H1 (cell line): ENCODE results near the gene TWIST2. TPM values are rescaled to one million over a fixed set of nuclear protein-coding genes. Genes with fewer than 3 reads are reported as not detected.

Experiments used
- CTCF ChIA-PET: fragments of 300-600 bp; sonication (Branson Sonifier 250); formaldehyde crosslinking; loops from one replicate; lab custom pipeline; 2021; ENCODE audit not compliant: partially characterized antibody; lab: Charles Lee
- POLR2A ChIA-PET: fragments of 300-600 bp; sonication (Branson Sonifier 250); formaldehyde crosslinking; loops from one replicate; lab custom pipeline; 2021; ENCODE audit warnings: inconsistent platforms; ENCODE audit not compliant: partially characterized antibody; lab: Charles Lee
- DNase-seq, 2 experiments: peaks; one replicate each; pipeline versions ENCODE4 v3.0.0 to v3.0.0-alpha.2; 2010 to 2022; ENCODE audit warnings: low spot score in 2 of 2, low read depth in 1 of 2, mixed read lengths in 1 of 2
- FAIRE-seq: peaks from 2 replicates; lab custom pipeline; 2011; peaks lifted over from hg19 to GRCh38; lab: Jason Lieb, UNC
- H2AFZ ChIP-seq: 2 replicates; pipeline ENCODE4 v1.8.1; 2012; ENCODE audit warnings: low read length, inconsistent platforms
- H2AK5ac ChIP-seq: 2 replicates; pipeline ENCODE4 v1.6.1; 2013; ENCODE audit warnings: low read depth, low read length
- H2BK120ac ChIP-seq: replicated peaks from 2 replicates; pipeline ENCODE3; 2013; ENCODE audit warnings: low read depth, low read length, inconsistent platforms
- H2BK12ac ChIP-seq: 2 replicates; pipeline ENCODE4 v1.6.1; 2013; ENCODE audit warnings: low read depth, low read length
- H2BK15ac ChIP-seq: 2 replicates; pipeline ENCODE4 v1.6.1; 2013; ENCODE audit warnings: low read length
- H2BK20ac ChIP-seq: 2 replicates; pipeline ENCODE4 v1.6.1; 2013; ENCODE audit warnings: low read length
- H2BK5ac ChIP-seq: 2 replicates; pipeline ENCODE4 v1.6.1; 2013; ENCODE audit warnings: low read depth, low read length
- H3K14ac ChIP-seq: 2 replicates; pipeline ENCODE4 v1.6.1; 2013; ENCODE audit warnings: inconsistent platforms; ENCODE audit not compliant: insufficient read length
- H3K18ac ChIP-seq: 2 replicates; pipeline ENCODE4 v1.6.1; 2013; ENCODE audit warnings: low read length; ENCODE audit errors: extremely low read depth
- H3K23ac ChIP-seq: 2 replicates; pipeline ENCODE4 v1.6.1; 2013; ENCODE audit warnings: inconsistent platforms; ENCODE audit not compliant: insufficient read length
- H3K23me2 ChIP-seq: 2 replicates; pipeline ENCODE4 v1.6.1; 2013; ENCODE audit warnings: low read depth, low read length
- H3K27ac ChIP-seq: 2 replicates; pipeline ENCODE4 v1.6.1; 2011; ENCODE audit warnings: low read depth, low read length, inconsistent platforms
- H3K27me3 ChIP-seq, 4 experiments: replicated peaks in 1 of 4; 1 replicate in 1 of 4; 2 replicates in 3 of 4; pipeline versions ENCODE4 v1.6.1 to v1.8.1; 2011 to 2013; ENCODE audit warnings: low read length in 3 of 4, mild to moderate bottlenecking in 3 of 4, inconsistent platforms in 2 of 4, mixed read lengths in 2 of 4, moderate library complexity in 1 of 4; ENCODE audit not compliant: control insufficient read depth in 3 of 4, insufficient read depth in 3 of 4; ENCODE audit errors: extremely low read depth in 1 of 4
- H3K36me3 ChIP-seq, 4 experiments: 2 replicates each; pipeline versions ENCODE4 v1.6.1 to v1.8.1; 2011 to 2013; ENCODE audit warnings: mild to moderate bottlenecking in 4 of 4, low read length in 3 of 4, moderate library complexity in 2 of 4, control low read depth in 1 of 4, inconsistent platforms in 1 of 4; ENCODE audit not compliant: insufficient read depth in 4 of 4, control insufficient read depth in 2 of 4
- H3K4ac ChIP-seq: replicated peaks from 2 replicates; pipeline ENCODE3; 2013; ENCODE audit warnings: low read length, low read depth, mixed read lengths, inconsistent platforms; ENCODE audit not compliant: insufficient read length
- H3K4me1 ChIP-seq, 4 experiments: replicated peaks in 1 of 4; 1 replicate in 1 of 4; 2 replicates in 3 of 4; pipeline versions ENCODE4 v1.6.1 to v1.8.1; 2011 to 2013; ENCODE audit warnings: low read length in 3 of 4, inconsistent platforms in 2 of 4, mixed read lengths in 1 of 4; ENCODE audit not compliant: insufficient read depth in 4 of 4, control insufficient read depth in 3 of 4
- H3K4me2 ChIP-seq, 2 experiments: 2 replicates each; pipeline versions ENCODE4 v1.6.1 to v1.8.1; 2011 to 2013; ENCODE audit warnings: low read depth in 2 of 2, low read length in 2 of 2, control low read depth in 1 of 2, inconsistent platforms in 1 of 2, mild to moderate bottlenecking in 1 of 2; ENCODE audit not compliant: insufficient read depth in 1 of 2
- H3K4me3 ChIP-seq, 4 experiments: fragments of 200-600, 300-600 bp in 1 of 4; sonication (generic), shearing (Covaris generic), sonication (Bioruptor Twin) in 1 of 4; 2 replicates each; pipeline versions ENCODE4 v1.5.1 to v1.8.1; 2011 to 2016; ENCODE audit warnings: low read length in 4 of 4, low read depth in 3 of 4, control low read depth in 2 of 4, inconsistent platforms in 2 of 4, mild to moderate bottlenecking in 2 of 4, mixed read lengths in 1 of 4, moderate library complexity in 1 of 4; ENCODE audit not compliant: insufficient read depth in 2 of 4; ENCODE audit errors: extremely low read depth in 1 of 4
- H3K56ac ChIP-seq: replicated peaks from 2 replicates; pipeline ENCODE3; 2013; ENCODE audit warnings: low read depth, mild to moderate bottlenecking, mixed read lengths, low read length, inconsistent platforms; ENCODE audit not compliant: insufficient read length
- H3K79me1 ChIP-seq: 2 replicates; pipeline ENCODE4 v1.6.1; 2013; ENCODE audit warnings: low read depth, low read length, control low read depth
- H3K79me2 ChIP-seq, 2 experiments: 2 replicates each; pipeline versions ENCODE4 v1.6.1 to v1.8.1; 2012 to 2013; ENCODE audit warnings: low read length in 2 of 2, mild to moderate bottlenecking in 2 of 2, inconsistent platforms in 1 of 2; ENCODE audit not compliant: insufficient read depth in 2 of 2, control insufficient read depth in 1 of 2
- H3K9ac ChIP-seq, 4 experiments: replicated peaks in 1 of 4; 1 replicate in 1 of 4; 2 replicates in 3 of 4; pipeline versions ENCODE4 v1.6.1 to v1.8.1; 2011 to 2013; ENCODE audit warnings: low read depth in 3 of 4, low read length in 3 of 4, control low read depth in 2 of 4, mild to moderate bottlenecking in 2 of 4, moderate library complexity in 2 of 4, inconsistent platforms in 1 of 4; ENCODE audit errors: extremely low read depth in 1 of 4
- H3K9me3 ChIP-seq, 2 experiments: 2 replicates each; pipeline versions ENCODE4 v1.6.1 to v1.8.1; 2012 to 2013; ENCODE audit warnings: mild to moderate bottlenecking in 2 of 2, moderate library complexity in 2 of 2, control low read depth in 1 of 2, inconsistent platforms in 1 of 2, low read depth in 1 of 2, low read length in 1 of 2, mixed read lengths in 1 of 2; ENCODE audit not compliant: insufficient read depth in 2 of 2
- H4K20me1 ChIP-seq, 2 experiments: replicated peaks in 1 of 2; 2 replicates each; pipeline versions ENCODE3 to v1.8.1; 2011 to 2013; ENCODE audit warnings: inconsistent platforms in 2 of 2, low read length in 2 of 2, mild to moderate bottlenecking in 1 of 2; ENCODE audit not compliant: insufficient read depth in 2 of 2, control insufficient read depth in 1 of 2
- H4K5ac ChIP-seq: 2 replicates; pipeline ENCODE4 v1.6.1; 2013; ENCODE audit warnings: low read length, low read depth, mixed read lengths, inconsistent platforms; ENCODE audit not compliant: insufficient read length
- H4K8ac ChIP-seq: 2 replicates; pipeline ENCODE4 v1.8.0; 2013; ENCODE audit warnings: mild to moderate bottlenecking, moderate library complexity, low read length, inconsistent platforms; ENCODE audit not compliant: insufficient read depth; ENCODE audit errors: extremely low read depth
- H4K91ac ChIP-seq: replicated peaks from 2 replicates; pipeline ENCODE3; 2013; ENCODE audit warnings: low read length, mixed read lengths, inconsistent platforms; ENCODE audit not compliant: insufficient read length
- ATF2 ChIP-seq: IDR thresholded peaks from 2 replicates; pipeline ENCODE4 v1.6.1; 2012; ENCODE audit warnings: low read length, inconsistent platforms
- BACH1 ChIP-seq: IDR thresholded peaks from 2 replicates; pipeline ENCODE4 v1.6.1; 2012; ENCODE audit warnings: low read length, improper control_type of control experiment
- CBX8 ChIP-seq: fragments of 300-800, 300-1000 bp; sonication (generic); IDR thresholded peaks from 2 replicates; pipeline ENCODE4 v1.7.1; 2016; ENCODE audit warnings: low read depth, low read length, borderline replicate concordance
- CREB1 ChIP-seq: IDR thresholded peaks from 2 replicates; pipeline ENCODE4 v1.6.1; 2012; ENCODE audit warnings: inconsistent platforms
- EZH2 ChIP-seq: fragments of 200-600 bp; sonication (generic); IDR thresholded peaks from 2 replicates; pipeline ENCODE4 v1.7.1; 2012; ENCODE audit warnings: low read depth, mild to moderate bottlenecking, moderate library complexity, low read length, inconsistent platforms; ENCODE audit not compliant: severe bottlenecking
- FOSL1 ChIP-seq: IDR thresholded peaks from 2 replicates; pipeline ENCODE4 v1.6.1; 2011; ENCODE audit warnings: mild to moderate bottlenecking, low read depth, low read length, moderate library complexity; ENCODE audit not compliant: insufficient read depth
- JUND ChIP-seq: IDR thresholded peaks from 2 replicates; pipeline ENCODE4 v1.6.1; 2011; ENCODE audit warnings: mild to moderate bottlenecking, improper control_type of control experiment, low read length
- KDM4A ChIP-seq: IDR thresholded peaks from one replicate; pipeline ENCODE4 v1.7.1; 2012; ENCODE audit warnings: low read depth, mild to moderate bottlenecking, moderate library complexity, low read length, inconsistent platforms; ENCODE audit not compliant: severe bottlenecking
- MAX ChIP-seq: IDR thresholded peaks from 2 replicates; pipeline ENCODE4 v1.6.1; 2012; ENCODE audit warnings: inconsistent platforms
- NANOG ChIP-seq: IDR thresholded peaks from 2 replicates; pipeline ENCODE4 v1.6.1; 2011; ENCODE audit warnings: low read length, low read depth, mild to moderate bottlenecking, inconsistent platforms; ENCODE audit not compliant: insufficient read depth, poor library complexity, severe bottlenecking
- RBBP5 ChIP-seq: IDR thresholded peaks from 2 replicates; pipeline ENCODE4 v1.7.1; 2012; ENCODE audit warnings: low read depth, mild to moderate bottlenecking, inconsistent platforms, low read length, moderate library complexity, borderline replicate concordance
- RXRA ChIP-seq: IDR thresholded peaks from 2 replicates; pipeline ENCODE4 v1.6.1; 2011; ENCODE audit warnings: low read depth, mild to moderate bottlenecking, low read length, moderate library complexity; ENCODE audit not compliant: insufficient read depth
- SIX5 ChIP-seq: IDR thresholded peaks from 2 replicates; pipeline ENCODE4 v1.6.1; 2011; ENCODE audit warnings: mild to moderate bottlenecking, low read depth, low read length
- whole genome bisulfite sequencing, 2 experiments: shearing (Covaris generic) in 1 of 2; methylation state at CpG; one replicate each; pipeline versions ENCODE4 v1.1.6 to v1.1.7; 2013 to 2015; ENCODE audit warnings: low lambda C conversion rate in 2 of 2, mixed read lengths in 2 of 2, inconsistent platforms in 1 of 2, low coverage in 1 of 2, missing lambda C conversion rate in 1 of 2; ENCODE audit not compliant: insufficient replicate concordance in 2 of 2, insufficient coverage in 1 of 2, insufficient read length in 1 of 2; ENCODE audit errors: extremely low coverage in 1 of 2, missing lambda C conversion rate in 1 of 2; 5-methylcytosine and 5-hydroxymethylcytosine counted together
- polyA plus RNA-seq, 7 experiments: library from polyadenylated mRNA; depleted of rRNA in 3 of 7; stranded (reverse) in 5 of 7; unstranded in 2 of 7; fragments of >200 nt in 5 of 7; fragments of 200-250 nt in 2 of 7; gene quantifications; 1 replicate in 5 of 7; 2 replicates in 1 of 7; 4 replicates in 1 of 7; pipeline versions ENCODE4 v1.2.1 to v1.2.3, GENCODE V29; 2011 to 2013; ENCODE audit warnings: missing spikeins in 2 of 7, mixed read lengths in 2 of 7
- total RNA-seq: library from RNA; stranded (reverse); fragmentation: NEBNext Ultra II Directional; extraction: Animal tissue kit (Norgen Biotek cat#: 25700); gene quantifications from 2 replicates; pipeline ENCODE4 v1.2.1, GENCODE V29; 2021

TWIST2 gene
- total and polyA plus RNA-seq, 2 of the 8 experiments (the other 6 are each of a cell fraction or from before 2014, with no cell fraction given): 2.6 to 4.3 TPM

- no peak overlapping the region for H2BK120ac ChIP-seq
- H2BK20ac ChIP-seq: no peak overlapping the region
- no peak overlapping the region for H3K27ac ChIP-seq
- ChIA-PET CTCF (no interaction called here), POLR2A (no interaction called here)
- H2BK12ac ChIP-seq: no peak overlapping the region
- H4K20me1 ChIP-seq: no peaks in the 10 kb centered on the region
- H3K36me3 ChIP-seq: no peaks in the 10 kb centered on the region
- H3K27me3 ChIP-seq: no peaks in the 10 kb centered on the region
- H2AFZ ChIP-seq: no peak overlapping the region
- no peaks in the 10 kb centered on the region for H3K79me2 ChIP-seq
- no peak overlapping the region for H3K4me3 ChIP-seq
- H3K4me1 ChIP-seq: no peaks in the 10 kb centered on the region
- FAIRE-seq: no peak
- no peak overlapping the region for H3K4ac ChIP-seq
- no peak overlapping the region for H2AK5ac ChIP-seq
- no peak overlapping the region for H2BK5ac ChIP-seq
- H3K79me1 ChIP-seq: no peaks in the 10 kb centered on the region
- DNase-seq: no peak
- H4K91ac ChIP-seq: no peak overlapping the region
- no peaks in the 10 kb centered on the region for H3K23me2 ChIP-seq
- no peak overlapping the region; the same call in 1 of the 2 replicates for H3K18ac ChIP-seq
- no peak overlapping the region for H3K4me2 ChIP-seq
- H3K14ac ChIP-seq: no peak overlapping the region
- H3K23ac ChIP-seq: no peak overlapping the region
- H3K9ac ChIP-seq: no peak overlapping the region
- 84% methylated on average over 10 of the region's 10 CpGs; no CpG with 5 or more reads in 1 of the 2 experiments for WGBS, 2 experiments
- H3K56ac ChIP-seq: no peak overlapping the region
- no peak overlapping the region for H2BK15ac ChIP-seq
- H4K5ac ChIP-seq: no peak overlapping the region
- H3K9me3 ChIP-seq: no peaks in the 10 kb centered on the region
- H4K8ac ChIP-seq: no peak overlapping the region; the same call in 1 of the 2 replicates
- no peak for TF ChIP-seq CBX8
- TF ChIP-seq BACH1: no peak
- no peak for TF ChIP-seq MAX
- TF ChIP-seq FOSL1: no peak
- TF ChIP-seq RBBP5: no peak
- no peak for TF ChIP-seq RXRA
- TF ChIP-seq KDM4A: no peak
- no peak for TF ChIP-seq EZH2
- TF ChIP-seq CREB1: no peak
- no peak for TF ChIP-seq JUND
- no peak for TF ChIP-seq SIX5
- TF ChIP-seq NANOG: no peak
- TF ChIP-seq ATF2: no peak
These were observed 39.7 kb downstream of the TWIST2 start for GRCh38 chr2:238887616-238888015.
